Activated CD4-positive, alpha-beta T cell treated with anti-CD3 and anti-CD28 coated beads, Interleukin-2, Interleukin-6, amounts not matched to agents 100 ng/mL and 50 ng/mL, durations not matched to agents 16 hours and 8 hours (primary cell): Measurements from ENCODE around the gene ADAMTS4.

ENCODE experiments used
- DNase-seq: peaks from one replicate; pipeline ENCODE4 v3.0.0-alpha.2; 2020

ADAMTS4 gene

GRCh38 chr1:161137881-161138280 lies 61.0 kb downstream of the ADAMTS4 start:
- no peak for DNase-seq
